ACC112 (cell line): ENCODE data around the gene CROCC2.

Experiments used
- H2AFZ ChIP-seq: fragments of 200-600 bp; sonication (generic); one replicate; pipeline ENCODE4 v1.6.0; 2017; ENCODE audit warnings: antibody characterized with exemption, low read length; ENCODE audit not compliant: unreplicated experiment
- H3K27ac ChIP-seq: fragments of 200-600 bp; sonication (generic); 2 replicates; pipeline ENCODE4 v1.5.1; 2014; ENCODE audit warnings: low read depth, mild to moderate bottlenecking, antibody characterized with exemption, low read length, moderate library complexity
- H3K27me3 ChIP-seq: fragments of 200-600 bp; sonication (generic); 2 replicates; pipeline ENCODE4 v1.6.1; 2014; ENCODE audit warnings: mild to moderate bottlenecking, antibody characterized with exemption, low read length, moderate library complexity, mixed read lengths; ENCODE audit not compliant: insufficient read depth
- H3K36me3 ChIP-seq: fragments of 200-600 bp; sonication (generic); 2 replicates; pipeline ENCODE4 v1.6.1; 2016; ENCODE audit warnings: mild to moderate bottlenecking, antibody characterized with exemption, low read length, moderate library complexity, mixed read lengths; ENCODE audit not compliant: insufficient read depth
- H3K4me1 ChIP-seq: fragments of 200-600 bp; sonication (generic); one replicate; pipeline ENCODE4 v1.6.1; 2016; ENCODE audit warnings: low read length, mixed read lengths; ENCODE audit not compliant: insufficient read depth, unreplicated experiment, control insufficient read depth
- H3K4me3 ChIP-seq: fragments of 200-600 bp; sonication (generic); 2 replicates; pipeline ENCODE4 v1.5.1; 2014; ENCODE audit warnings: mild to moderate bottlenecking, low read depth, low read length
- H3K79me2 ChIP-seq: fragments of 200-600 bp; sonication (generic); one replicate; pipeline ENCODE4 v1.6.0; 2016; ENCODE audit warnings: low read length; ENCODE audit not compliant: control insufficient read depth, unreplicated experiment, insufficient read depth

CROCC2 gene

DNA sequence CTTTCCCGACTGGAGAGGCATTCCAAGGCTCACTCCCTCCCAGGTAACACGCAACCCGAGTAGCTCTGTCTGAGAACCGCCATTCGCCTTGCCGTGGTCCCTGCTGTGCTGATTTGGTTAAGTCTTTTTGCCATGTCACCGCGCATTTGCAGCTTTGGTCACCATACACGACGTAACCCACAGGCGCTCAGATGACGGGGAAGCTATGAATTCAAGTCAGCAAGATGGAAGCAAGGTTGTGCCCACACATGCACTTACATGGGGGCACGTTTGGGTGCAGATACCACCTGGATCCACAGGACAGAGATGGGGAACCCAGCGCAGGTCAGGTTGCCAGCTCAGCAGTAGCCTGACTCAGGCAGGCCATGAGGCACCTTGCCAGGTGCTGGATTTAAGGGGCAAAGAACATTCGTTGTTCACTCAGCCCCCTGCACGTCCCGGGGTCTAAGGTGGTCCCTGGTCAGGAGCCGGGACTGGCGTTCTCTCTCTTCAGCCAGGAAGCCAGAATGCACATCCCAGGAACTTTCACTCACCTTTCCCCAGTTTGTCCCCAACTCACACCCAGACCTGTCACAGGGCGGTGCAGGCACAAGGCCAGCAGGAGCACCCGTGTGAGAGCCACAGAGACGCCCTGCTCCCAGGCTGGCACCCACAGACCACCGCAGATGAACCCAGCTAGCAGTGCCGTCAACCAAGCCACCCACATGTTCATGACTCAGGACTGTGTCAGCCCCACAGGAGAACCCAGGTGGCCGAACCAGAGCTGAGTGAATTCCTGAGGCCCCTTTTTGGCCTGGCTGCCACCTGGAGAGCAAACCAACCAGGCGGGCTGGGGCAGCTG, 112.1 kb downstream of the CROCC2 start:
- no peaks in the 10 kb centered on the region for H3K79me2 ChIP-seq

DNA sequence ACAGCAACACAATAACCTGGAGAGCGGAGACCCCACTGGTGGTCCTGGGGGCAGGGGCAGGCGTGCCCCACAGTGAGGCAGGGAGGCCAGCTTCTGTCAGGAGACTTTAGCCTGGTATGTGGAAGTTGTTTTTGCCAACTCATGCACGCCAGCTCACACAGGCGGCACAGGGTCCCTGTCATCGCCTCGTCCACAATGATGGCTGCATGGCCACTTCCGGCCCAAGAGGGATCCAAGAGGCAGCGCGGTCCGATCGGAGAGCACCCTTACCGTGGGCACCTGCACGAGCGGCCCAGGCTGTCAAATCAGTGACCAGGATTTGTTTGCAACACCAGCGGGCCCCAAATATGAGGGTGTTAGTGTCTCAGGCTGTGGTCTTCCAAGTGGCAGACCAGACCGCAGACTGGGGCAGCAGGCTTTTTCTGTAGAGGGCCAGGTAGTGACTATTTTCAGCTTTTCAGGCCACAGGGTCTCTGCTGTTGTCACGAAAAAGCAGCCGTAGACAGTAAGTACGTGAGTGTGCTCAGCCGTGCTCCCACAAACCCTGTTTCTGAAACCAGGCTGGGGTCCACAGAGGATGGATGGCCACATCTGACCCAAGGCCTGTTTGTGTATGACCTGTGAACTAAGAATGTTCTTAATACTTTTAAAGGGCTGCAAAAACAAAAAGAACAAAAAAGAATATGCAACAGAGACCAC, 113.5 kb downstream of the CROCC2 start:
- H3K79me2 ChIP-seq, result no peaks in the 10 kb centered on the region
- H3K4me1 ChIP-seq, result no peaks in the 10 kb centered on the region
- no peaks in the 10 kb centered on the region for H3K27me3 ChIP-seq
- no peak overlapping the region for H2AFZ ChIP-seq
- peaks cover 7% of the 10 kb centered on the region; the same call in 1 of the 2 replicates for H3K36me3 ChIP-seq
- no peak overlapping the region for H3K4me3 ChIP-seq
- H3K27ac ChIP-seq, result no peak overlapping the region

More for the DNA sequence above, 112.1 kb downstream of the CROCC2 start:
- H3K4me3 ChIP-seq, result no peak overlapping the region
- H3K4me1 ChIP-seq, result no peaks in the 10 kb centered on the region
- H3K27ac ChIP-seq, result no peak overlapping the region
- no peaks in the 10 kb centered on the region for H3K27me3 ChIP-seq
- H3K36me3 ChIP-seq, result peaks cover 7% of the 10 kb centered on the region; the same call in 1 of the 2 replicates
- H2AFZ ChIP-seq, result no peak overlapping the region

DNA sequence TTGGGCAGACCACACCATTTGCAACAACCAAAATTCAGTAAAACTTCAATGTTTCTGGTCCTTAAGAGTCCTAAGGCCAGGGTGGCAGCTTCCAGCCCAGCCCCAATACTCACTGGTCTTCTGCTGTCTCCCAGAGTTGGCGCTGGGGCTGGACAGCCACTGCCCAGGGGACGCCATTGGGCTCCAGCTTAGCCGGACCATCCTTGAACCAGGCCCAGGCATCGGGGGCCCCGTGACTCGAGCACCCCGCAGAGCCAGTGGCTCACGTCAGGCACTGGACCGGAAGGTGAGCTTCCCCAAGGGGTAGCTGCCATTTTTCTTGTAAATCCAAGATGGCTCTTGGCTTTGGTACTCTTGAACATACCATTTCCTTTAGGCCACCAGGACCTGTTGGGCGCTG, 114.1 kb downstream of the CROCC2 start:
- no peak overlapping the region for H2AFZ ChIP-seq
- no peaks in the 10 kb centered on the region for H3K27me3 ChIP-seq
- H3K36me3 ChIP-seq, result peaks cover 10% of the 10 kb centered on the region; the same call in 1 of the 2 replicates
- H3K79me2 ChIP-seq, result no peaks in the 10 kb centered on the region
- no peaks in the 10 kb centered on the region for H3K4me1 ChIP-seq
- H3K27ac ChIP-seq, result no peak overlapping the region
- H3K4me3 ChIP-seq, result no peak overlapping the region

- H2AFZ ChIP-seq, result no peak overlapping the region
- H3K36me3 ChIP-seq, result peaks cover 14% of the 10 kb centered on the region; the same call in 1 of the 2 replicates
- no peaks in the 10 kb centered on the region for H3K4me1 ChIP-seq
- no peaks in the 10 kb centered on the region for H3K27me3 ChIP-seq
- no peaks in the 10 kb centered on the region for H3K79me2 ChIP-seq
- H3K4me3 ChIP-seq, result no peak overlapping the region
- no peak overlapping the region for H3K27ac ChIP-seq
Measured at GRCh38 chr2:241020629-241021190, 114.6 kb downstream of the CROCC2 start.

DNA sequence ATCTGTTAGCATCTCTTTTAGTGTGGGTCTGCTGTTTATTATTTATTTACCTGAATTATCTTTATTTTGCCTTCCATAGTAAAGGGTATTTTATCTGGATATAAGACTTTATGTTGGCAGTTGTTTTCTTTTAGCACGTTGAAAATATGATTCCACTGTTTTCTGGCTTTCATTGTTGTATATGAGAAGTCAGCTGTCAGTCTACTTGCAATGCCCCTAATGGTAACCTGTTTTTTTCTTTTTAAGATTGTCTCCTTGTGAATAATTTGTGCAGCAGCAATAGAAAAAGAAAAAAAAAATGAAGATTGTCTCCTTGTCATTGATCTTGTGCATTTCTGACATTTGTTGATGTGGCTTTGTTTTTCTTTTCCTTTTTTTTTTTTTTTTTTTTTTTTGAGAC, 119.5 kb downstream of the CROCC2 start:
- Histone ChIP-seq H2AFZ (no peak overlapping the region), H3K27ac (no peak overlapping the region), H3K4me1 (no peaks in the 10 kb centered on the region), H3K27me3 (no peaks in the 10 kb centered on the region), H3K79me2 (no peaks in the 10 kb centered on the region), H3K4me3 (no peak overlapping the region), H3K36me3 (peaks cover 10% of the 10 kb centered on the region; the same call in 1 of the 2 replicates)

- H2AFZ ChIP-seq, result no peak overlapping the region
- no peaks in the 10 kb centered on the region for H3K4me1 ChIP-seq
- H3K27me3 ChIP-seq, result no peaks in the 10 kb centered on the region
- H3K79me2 ChIP-seq, result no peaks in the 10 kb centered on the region
- H3K36me3 ChIP-seq, result peaks cover 7% of the 10 kb centered on the region; the same call in 1 of the 2 replicates
- no peak overlapping the region for H3K27ac ChIP-seq
- no peak overlapping the region for H3K4me3 ChIP-seq
Measured at GRCh38 chr2:241029599-241030332, 123.6 kb downstream of the CROCC2 start.

DNA sequence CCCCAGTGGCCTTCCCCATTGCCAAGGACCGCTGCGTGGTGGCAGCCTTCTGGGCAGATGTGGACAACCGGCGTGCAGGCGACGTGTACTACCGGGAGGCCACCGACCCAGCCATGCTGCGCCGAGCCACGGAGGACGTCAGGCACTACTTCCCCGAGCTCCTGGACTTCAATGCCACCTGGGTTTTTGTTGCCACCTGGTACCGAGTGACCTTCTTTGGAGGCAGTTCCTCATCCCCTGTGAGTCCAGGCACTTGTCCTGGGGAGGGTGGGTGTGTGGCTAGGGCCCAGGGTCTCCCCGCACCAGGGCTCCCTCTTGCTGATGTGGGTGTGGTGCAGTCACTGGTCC, 124.2 kb downstream of the CROCC2 start:
- Histone ChIP-seq H3K79me2 (no peaks in the 10 kb centered on the region), H3K36me3 (peaks cover 3% of the 10 kb centered on the region; the same call in 1 of the 2 replicates), H3K4me3 (no peak overlapping the region), H3K4me1 (no peaks in the 10 kb centered on the region), H3K27me3 (no peaks in the 10 kb centered on the region), H3K27ac (no peak overlapping the region), H2AFZ (no peak overlapping the region)

DNA sequence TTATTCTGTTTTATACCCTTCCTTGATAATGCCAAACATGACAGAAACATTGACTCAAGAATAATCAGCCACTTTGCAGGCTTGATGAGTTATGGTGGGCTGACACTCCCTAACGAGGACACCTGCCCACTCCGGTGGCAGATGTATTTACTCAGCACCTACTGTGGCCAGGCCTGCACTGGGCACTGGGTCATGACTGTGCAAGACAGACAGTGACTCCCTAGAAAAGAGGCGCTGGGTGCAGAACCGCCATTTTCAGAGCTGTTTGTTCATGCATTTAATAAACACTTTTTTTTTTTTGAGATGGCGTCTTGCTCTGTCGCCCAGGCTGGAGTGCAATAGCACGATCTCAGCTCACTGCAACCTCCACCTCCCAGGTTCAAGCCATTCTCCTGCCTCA, 124.7 kb downstream of the CROCC2 start:
- no peak overlapping the region for H3K27ac ChIP-seq

GRCh38 chr2:241031436-241032165, 125.5 kb downstream of the CROCC2 start:
- no peaks in the 10 kb centered on the region for H3K4me1 ChIP-seq

More for the DNA sequence above, 124.7 kb downstream of the CROCC2 start:
- H3K36me3 ChIP-seq, result no peaks in the 10 kb centered on the region
- no peaks in the 10 kb centered on the region for H3K79me2 ChIP-seq
- H2AFZ ChIP-seq, result no peak overlapping the region
- H3K4me3 ChIP-seq, result no peak overlapping the region
- no peaks in the 10 kb centered on the region for H3K4me1 ChIP-seq
- H3K27me3 ChIP-seq, result no peaks in the 10 kb centered on the region

More at GRCh38 chr2:241031436-241032165, 125.5 kb downstream of the CROCC2 start:
- no peak overlapping the region for H2AFZ ChIP-seq
- H3K27me3 ChIP-seq, result no peaks in the 10 kb centered on the region
- no peak overlapping the region for H3K4me3 ChIP-seq
- no peaks in the 10 kb centered on the region for H3K36me3 ChIP-seq
- H3K79me2 ChIP-seq, result no peaks in the 10 kb centered on the region
- no peak overlapping the region for H3K27ac ChIP-seq
